GM23338 (cell line): Measurements from ENCODE around the gene PHACTR1. TPM values are rescaled to one million over a fixed set of nuclear protein-coding genes. Genes with fewer than 3 reads are reported as not detected.
"Not testable (repeated sequence)": the region's sequence is repeated elsewhere in the genome, so short reads cannot be mapped to it uniquely, and the experiment has no call there.

Experiments
- ATAC-seq: fragments of 200-7000 bp; cut with Tn5 transposase; 3 replicates; pipeline ENCODE4 v1.9.1; 2020
- DNase-seq: peaks from one replicate; pipeline ENCODE4 v3.0.0-alpha.2; 2015; ENCODE audit warnings: low spot score
- H2AFZ ChIP-seq: fragments of 200-600 bp; sonication (generic); 2 replicates; pipeline ENCODE4 v1.8.0; 2016; ENCODE audit warnings: antibody characterized with exemption, mild to moderate bottlenecking, moderate library complexity
- H3F3A ChIP-seq: fragments of 200-600 bp; sonication (generic); replicated peaks from 2 replicates; pipeline ENCODE4 v1.8.0; 2017; ENCODE audit warnings: antibody characterized with exemption, mixed run types, low read depth
- H3K27ac ChIP-seq: fragments of 200-600 bp; sonication (generic); 2 replicates; pipeline ENCODE4 v1.6.1; 2016; ENCODE audit warnings: low read depth
- H3K27me3 ChIP-seq: fragments of 200-600 bp; sonication (generic); 2 replicates; pipeline ENCODE4 v1.8.0; 2016; ENCODE audit warnings: mild to moderate bottlenecking, mixed run types, moderate library complexity; ENCODE audit not compliant: insufficient read depth
- H3K36me3 ChIP-seq: fragments of 200-600 bp; sonication (generic); 2 replicates; pipeline ENCODE4 v1.8.0; 2016; ENCODE audit warnings: mild to moderate bottlenecking; ENCODE audit not compliant: insufficient read depth
- H3K4me1 ChIP-seq: fragments of 200-600 bp; sonication (generic); 2 replicates; pipeline ENCODE4 v1.8.0; 2016; ENCODE audit warnings: mild to moderate bottlenecking, moderate library complexity; ENCODE audit not compliant: insufficient read depth
- H3K4me2 ChIP-seq: fragments of 200-600 bp; sonication (generic); 2 replicates; pipeline ENCODE4 v1.7.1; 2017; ENCODE audit warnings: mixed run types
- H3K4me3 ChIP-seq: fragments of 200-600 bp; sonication (generic); 2 replicates; pipeline ENCODE4 v1.6.1; 2016; ENCODE audit warnings: mixed run types
- H3K79me2 ChIP-seq: fragments of 200-600 bp; sonication (generic); replicated peaks from 2 replicates; pipeline ENCODE4 v1.8.0; 2017; ENCODE audit warnings: mild to moderate bottlenecking; ENCODE audit not compliant: insufficient read depth
- H3K9me2 ChIP-seq: fragments of 200-600 bp; sonication (generic); 2 replicates; pipeline ENCODE4 v1.8.0; 2017; ENCODE audit not compliant: insufficient read depth
- H4K20me1 ChIP-seq: fragments of 200-600 bp; sonication (generic); replicated peaks from 2 replicates; pipeline ENCODE4 v1.8.0; 2017; ENCODE audit warnings: mild to moderate bottlenecking; ENCODE audit not compliant: insufficient read depth
- H3K27ac Mint-ChIP-seq: 2 replicates; pipeline ENCODE4 v1.8.0; 2020; ENCODE audit warnings: inconsistent platforms, mild to moderate bottlenecking, moderate library complexity, mixed read lengths
- H3K27me3 Mint-ChIP-seq: 3 replicates; pipeline ENCODE4 v1.8.0; 2022; ENCODE audit warnings: low read depth, mild to moderate bottlenecking, moderate library complexity, mixed read lengths, inconsistent platforms; ENCODE audit not compliant: insufficient read depth, poor library complexity
- H3K36me3 Mint-ChIP-seq: 3 replicates; pipeline ENCODE4 v1.8.0; 2021; ENCODE audit warnings: low read depth, mild to moderate bottlenecking, inconsistent platforms, moderate library complexity, mixed read lengths
- H3K4me1 Mint-ChIP-seq: 3 replicates; pipeline ENCODE4 v1.8.0; 2020; ENCODE audit warnings: mild to moderate bottlenecking, inconsistent platforms, mixed read lengths
- H3K4me3 Mint-ChIP-seq: 3 replicates; pipeline ENCODE4 v1.8.0; 2021; ENCODE audit warnings: moderate library complexity, mild to moderate bottlenecking, inconsistent platforms, mixed read lengths
- H3K9me3 Mint-ChIP-seq: 3 replicates; pipeline ENCODE4 v1.8.0; 2020; ENCODE audit warnings: moderate library complexity, mild to moderate bottlenecking, inconsistent platforms, mixed read lengths
- CREB1 ChIP-seq: fragments of 250-450 bp; sonication (Bioruptor Pico); IDR thresholded peaks from 2 replicates; pipeline ENCODE4 v1.5.0; 2020; ENCODE audit warnings: low read depth, mild to moderate bottlenecking, moderate library complexity
- CTCF ChIP-seq, 2 experiments: fragments of 200-600 bp in 1 of 2; sonication (generic) in 1 of 2; conservative IDR thresholded peaks; 2 replicates each; pipeline versions ENCODE4 v1.5.1 to v1.6.1; 2016 to 2017; ENCODE audit warnings: antibody characterized with exemption in 2 of 2, low read depth in 2 of 2, mild to moderate bottlenecking in 2 of 2, moderate library complexity in 1 of 2
- EZH2 ChIP-seq: fragments of 200-600 bp; sonication (generic); IDR thresholded peaks from one replicate; pipeline ENCODE4 v1.8.0; 2017; ENCODE audit warnings: antibody characterized with exemption, mild to moderate bottlenecking, low read depth; ENCODE audit not compliant: unreplicated experiment
- POLR2AphosphoS5 ChIP-seq: IDR thresholded peaks from 2 replicates; pipeline ENCODE4 v1.6.1; 2016; ENCODE audit warnings: antibody characterized with exemption, low read depth
- REST ChIP-seq: IDR thresholded peaks from one replicate; pipeline ENCODE4 v1.6.1; 2018; ENCODE audit warnings: antibody characterized with exemption; ENCODE audit not compliant: unreplicated experiment
- ZNF114 ChIP-seq: fragments of 250-450 bp; sonication (Bioruptor Pico); IDR thresholded peaks from 2 replicates; pipeline ENCODE4 v1.5.0; 2020; ENCODE audit warnings: mild to moderate bottlenecking, moderate library complexity
- ZNF331 ChIP-seq: fragments of 250-450 bp; sonication (Bioruptor Pico); IDR thresholded peaks from 2 replicates; pipeline ENCODE4 v1.5.0; 2020; ENCODE audit warnings: low read depth, mild to moderate bottlenecking, moderate library complexity
- polyA plus RNA-seq: library from polyadenylated mRNA; unstranded; fragments of >200 nt; fragmentation: Nextera tagmentation; extraction: Ambion mirVana; gene quantifications from 2 replicates; pipeline ENCODE4 v1.2.1, GENCODE V29; 2016
- total RNA-seq: library from RNA; depleted of rRNA; stranded (reverse); fragments of >200 nt; shearing (Covaris generic); gene quantifications from 2 replicates; pipeline ENCODE4 v1.2.3, GENCODE V29; 2014

The PHACTR1 gene
- total and polyA plus RNA-seq, 2 experiments from 2014 or later, result 5.9 to 19.3 TPM

GRCh38 chr6:12944528-12944927 is 228.0 kb downstream of the PHACTR1 start:
- H3K9me2 ChIP-seq, H3K4me3 Mint-ChIP-seq, H3K4me1 Mint-ChIP-seq, H3K36me3 ChIP-seq, ATAC-seq, H3K27ac Mint-ChIP-seq, H3K9me3 Mint-ChIP-seq, H2AFZ ChIP-seq, H3K27me3 Mint-ChIP-seq, H3K4me3 ChIP-seq, H3K27ac ChIP-seq, H3K27me3 ChIP-seq, H4K20me1 ChIP-seq, H3K79me2 ChIP-seq, H3K36me3 Mint-ChIP-seq, H3F3A ChIP-seq, DNase-seq, H3K4me2 ChIP-seq, H3K4me1 ChIP-seq: not testable (repeated sequence)

- Histone ChIP-seq H3K4me2 (no peak overlapping the region), H3K9me2 (no peaks in the 10 kb centered on the region), H4K20me1 (no peaks in the 10 kb centered on the region), H3K4me3 (no peak overlapping the region), H3K27ac (no peak overlapping the region), H3K4me1 (no peaks in the 10 kb centered on the region), H3F3A (no peaks in the 10 kb centered on the region), H3K36me3 (no peaks in the 10 kb centered on the region), H3K27me3 (no peaks in the 10 kb centered on the region), H2AFZ (no peak overlapping the region), H3K79me2 (no peaks in the 10 kb centered on the region)
- DNase-seq, result no peak
- Mint-ChIP-seq H3K4me1 (peaks cover 5% of the 10 kb centered on the region; the same call in 2 of the 3 replicates), H3K27ac (no peak overlapping the region), H3K4me3 (no peak overlapping the region), H3K36me3 (no peaks in the 10 kb centered on the region), H3K27me3 (peaks cover 1% of the 10 kb centered on the region), H3K9me3 (no peaks in the 10 kb centered on the region)
- TF ChIP-seq POLR2AphosphoS5 (no peak), REST (no peak), CREB1 (no peak), EZH2 (no peak), ZNF331 (CRISPR knock-in tag) (no peak)
- ATAC-seq, result no peak
These were observed 230.7 kb downstream of the PHACTR1 start for GRCh38 chr6:12947151-12947871.

DNA sequence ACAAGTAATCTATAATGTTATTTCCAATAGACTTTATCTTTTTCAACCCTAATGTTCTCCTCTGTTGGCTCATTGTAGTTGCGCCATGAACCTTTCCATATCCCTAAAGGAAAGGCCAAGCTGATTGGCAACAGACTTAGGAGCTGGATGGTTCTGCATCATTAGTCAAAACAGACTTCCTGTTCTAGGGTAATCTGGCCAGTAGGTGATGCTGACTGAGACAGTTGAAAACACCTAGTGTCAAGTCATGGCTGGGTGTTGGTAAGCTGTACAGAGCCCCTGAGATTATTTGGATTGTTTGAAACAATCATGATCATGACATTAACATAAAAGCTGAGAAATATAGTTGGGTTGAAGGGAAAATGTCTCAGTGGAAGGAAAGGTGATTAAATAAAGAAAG is 231.4 kb downstream of the PHACTR1 start:
- Histone ChIP-seq H3K9me2 (no peaks in the 10 kb centered on the region), H3K4me2 (no peak overlapping the region), H3F3A (no peaks in the 10 kb centered on the region), H3K36me3 (no peaks in the 10 kb centered on the region), H2AFZ (no peak overlapping the region), H3K4me3 (no peak overlapping the region), H3K79me2 (no peaks in the 10 kb centered on the region), H3K27me3 (no peaks in the 10 kb centered on the region), H3K4me1 (no peaks in the 10 kb centered on the region), H3K27ac (no peak overlapping the region), H4K20me1 (no peaks in the 10 kb centered on the region)
- ATAC-seq (no peak), DNase-seq (no peak)
- Mint-ChIP-seq H3K4me3 (no peak overlapping the region), H3K4me1 (peaks cover 6% of the 10 kb centered on the region; the same call in 2 of the 3 replicates), H3K27me3 (peaks cover 1% of the 10 kb centered on the region), H3K9me3 (no peaks in the 10 kb centered on the region), H3K27ac (no peak overlapping the region), H3K36me3 (no peaks in the 10 kb centered on the region)
- no peak for TF ChIP-seq EZH2
- no peak for TF ChIP-seq ZNF114 (CRISPR knock-in tag)
- TF ChIP-seq CTCF (conservative IDR thresholded peaks at IDR 0.05; ENCODE audit: low read depth in 2 of 2), result no peak
- TF ChIP-seq ZNF331 (CRISPR knock-in tag), result no peak
